PC-3 (cell line): ENCODE results near the gene LMX1A. TPM values are rescaled to one million over a fixed set of nuclear protein-coding genes. Genes with fewer than 3 reads are reported as not detected.

Experiments
- ATAC-seq: fragments of 200-7000 bp; cut with Tn5 transposase; 2 replicates; pipeline ENCODE4 v1.9.1; 2020; ENCODE audit warnings: mild to moderate bottlenecking, moderate library complexity
- BruUV-seq: library from RNA; stranded (reverse); fragments of 400-500 nt; replicated peaks from 2 replicates; lab custom pipeline; 2021; lab: Mats Ljungman, UMichigan
- CTCF ChIA-PET: fragments of 300-600 bp; sonication (Branson Sonifier 250); formaldehyde crosslinking; loops from one replicate; lab custom pipeline; 2022; ENCODE audit warnings: antibody characterized with exemption; lab: Charles Lee
- POLR2A ChIA-PET: fragments of 300-600 bp; sonication (Branson Sonifier 250); formaldehyde crosslinking; loops from one replicate; lab custom pipeline; 2022; ENCODE audit warnings: antibody characterized with exemption; ENCODE audit not compliant: unreplicated experiment; lab: Charles Lee
- DNase-seq: peaks from one replicate; pipeline ENCODE4 v3.0.0-alpha.2; 2015
- H2AFZ ChIP-seq: fragments of 300-600 bp; sonication (generic); 2 replicates; pipeline ENCODE4 v1.6.0; 2016; ENCODE audit warnings: antibody characterized with exemption, low read length
- H3F3A ChIP-seq: fragments of 300-600 bp; sonication (generic); one replicate; pipeline ENCODE4 v1.6.0; 2017; ENCODE audit warnings: antibody characterized with exemption, low read length, control low read depth, mild to moderate bottlenecking; ENCODE audit not compliant: unreplicated experiment
- H3K27ac ChIP-seq: fragments of 300-600 bp; sonication (generic); 2 replicates; pipeline ENCODE4 v1.5.1; 2016; ENCODE audit warnings: mild to moderate bottlenecking, low read length
- H3K27me3 ChIP-seq: fragments of 300-600 bp; sonication (generic); 2 replicates; pipeline ENCODE4 v1.6.1; 2016; ENCODE audit warnings: low read length, mixed read lengths
- H3K36me3 ChIP-seq: fragments of 300-600 bp; sonication (generic); 2 replicates; pipeline ENCODE4 v1.6.1; 2016; ENCODE audit warnings: low read depth, mixed run types, low read length, mixed read lengths
- H3K4me1 ChIP-seq: fragments of 300-600 bp; sonication (generic); 2 replicates; pipeline ENCODE4 v1.5.1; 2016; ENCODE audit warnings: low read length; ENCODE audit not compliant: insufficient read depth
- H3K4me2 ChIP-seq: fragments of 300-600 bp; sonication (generic); 2 replicates; pipeline ENCODE4 v1.6.0; 2016; ENCODE audit warnings: low read length
- H3K4me3 ChIP-seq: fragments of 300-600 bp; sonication (generic); 2 replicates; pipeline ENCODE4 v1.5.1; 2016; ENCODE audit warnings: mild to moderate bottlenecking, low read length, mixed read lengths
- H3K79me2 ChIP-seq: fragments of 300-600 bp; sonication (generic); 2 replicates; pipeline ENCODE4 v1.6.1; 2017; ENCODE audit warnings: low read length, mixed read lengths
- H3K9ac ChIP-seq: fragments of 300-600 bp; sonication (generic); 2 replicates; pipeline ENCODE4 v1.6.0; 2016; ENCODE audit warnings: mild to moderate bottlenecking, low read length
- H3K9me2 ChIP-seq: fragments of 300-600 bp; sonication (generic); replicated peaks from 2 replicates; pipeline ENCODE4 v1.6.1; 2016; ENCODE audit warnings: mixed run types, low read length, mixed read lengths
- H3K9me3 ChIP-seq: fragments of 300-600 bp; sonication (generic); 2 replicates; pipeline ENCODE4 v1.6.1; 2016; ENCODE audit warnings: low read length, mixed read lengths
- H4K20me1 ChIP-seq: fragments of 300-600 bp; sonication (generic); 2 replicates; pipeline ENCODE4 v1.6.1; 2016; ENCODE audit warnings: low read length, mixed read lengths
- EZH2 ChIP-seq: fragments of 300-600 bp; sonication (generic); IDR thresholded peaks from one replicate; pipeline ENCODE4 v1.6.1; 2017; ENCODE audit warnings: antibody characterized with exemption, mild to moderate bottlenecking, low read length; ENCODE audit not compliant: unreplicated experiment
- EZH2phosphoT487 ChIP-seq: fragments of 300-600 bp; sonication (generic); IDR thresholded peaks from 2 replicates; pipeline ENCODE4 v1.6.1; 2018; ENCODE audit warnings: mild to moderate bottlenecking, antibody characterized with exemption, low read length, borderline replicate concordance
- intact Hi-C: fragments of 100-400 bp; cut with micrococcal nuclease; formaldehyde crosslinking; loops from 2 replicates; pipeline ENCODE4 v1.9.0; 2023
- total RNA-seq: library from RNA; depleted of rRNA; stranded (reverse); fragments of >200 nt; gene quantifications from 2 replicates; pipeline ENCODE4 v1.2.3, GENCODE V29; 2014
- TF ChIP-seq, protein P1 (sequence below): fragments of 300-600 bp; sonication (generic); conservative IDR thresholded peaks from 2 replicates; pipeline ENCODE4 v1.5.1; 2017; ENCODE audit warnings: antibody characterized with exemption, low read depth, mild to moderate bottlenecking, low read length

Gene LMX1A
- total RNA-seq, 1 experiment from 2014 or later = not detected

GRCh38 chr1:165339164-165339563 lies 17.4 kb downstream of the LMX1A start:
- no peaks in the 10 kb centered on the region for H3F3A ChIP-seq
- H3K4me1 ChIP-seq = no peaks in the 10 kb centered on the region
- TF ChIP-seq, protein P1, sequence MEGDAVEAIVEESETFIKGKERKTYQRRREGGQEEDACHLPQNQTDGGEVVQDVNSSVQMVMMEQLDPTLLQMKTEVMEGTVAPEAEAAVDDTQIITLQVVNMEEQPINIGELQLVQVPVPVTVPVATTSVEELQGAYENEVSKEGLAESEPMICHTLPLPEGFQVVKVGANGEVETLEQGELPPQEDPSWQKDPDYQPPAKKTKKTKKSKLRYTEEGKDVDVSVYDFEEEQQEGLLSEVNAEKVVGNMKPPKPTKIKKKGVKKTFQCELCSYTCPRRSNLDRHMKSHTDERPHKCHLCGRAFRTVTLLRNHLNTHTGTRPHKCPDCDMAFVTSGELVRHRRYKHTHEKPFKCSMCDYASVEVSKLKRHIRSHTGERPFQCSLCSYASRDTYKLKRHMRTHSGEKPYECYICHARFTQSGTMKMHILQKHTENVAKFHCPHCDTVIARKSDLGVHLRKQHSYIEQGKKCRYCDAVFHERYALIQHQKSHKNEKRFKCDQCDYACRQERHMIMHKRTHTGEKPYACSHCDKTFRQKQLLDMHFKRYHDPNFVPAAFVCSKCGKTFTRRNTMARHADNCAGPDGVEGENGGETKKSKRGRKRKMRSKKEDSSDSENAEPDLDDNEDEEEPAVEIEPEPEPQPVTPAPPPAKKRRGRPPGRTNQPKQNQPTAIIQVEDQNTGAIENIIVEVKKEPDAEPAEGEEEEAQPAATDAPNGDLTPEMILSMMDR = no peak
- TF ChIP-seq EZH2phosphoT487 = no peak
- no peak for TF ChIP-seq EZH2
- BruUV-seq = no TSS peak
- no peak for ATAC-seq
- intact Hi-C loops = no loop called here
- no peaks in the 10 kb centered on the region for H3K9me3 ChIP-seq
- no peaks in the 10 kb centered on the region for H3K36me3 ChIP-seq
- H2AFZ ChIP-seq = no peak overlapping the region
- no peaks in the 10 kb centered on the region for H4K20me1 ChIP-seq
- H3K4me2 ChIP-seq = no peak overlapping the region
- POLR2A ChIA-PET = no interaction called here
- no peak overlapping the region for H3K9ac ChIP-seq
- CTCF ChIA-PET = no interaction called here
- H3K79me2 ChIP-seq = no peaks in the 10 kb centered on the region
- no peaks in the 10 kb centered on the region for H3K9me2 ChIP-seq
- peaks cover 51% of the 10 kb centered on the region for H3K27me3 ChIP-seq
- H3K27ac ChIP-seq = no peak overlapping the region
- DNase-seq = no peak
- no peak overlapping the region for H3K4me3 ChIP-seq

DNA sequence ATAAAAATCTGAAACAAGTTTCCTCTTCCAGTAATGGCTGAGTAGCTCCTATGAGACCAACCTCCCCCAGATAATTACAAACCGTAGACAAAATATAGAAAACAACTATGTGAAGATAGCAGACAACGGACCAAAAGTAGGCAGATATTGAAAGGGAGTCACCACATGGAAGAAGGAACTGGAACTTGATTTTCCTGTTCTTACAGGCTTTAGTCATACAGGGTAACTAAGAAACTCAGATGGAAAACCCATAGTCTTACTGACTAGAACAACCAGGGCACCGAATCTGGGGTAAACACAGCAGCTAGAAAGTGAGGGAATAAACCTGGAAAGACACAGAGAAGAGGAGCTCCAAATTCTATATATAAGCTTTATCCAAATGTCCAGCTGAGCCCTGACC lies 26.0 kb downstream of the LMX1A start:
- intact Hi-C loops = no loop called here
- ChIA-PET POLR2A (no interaction called here), CTCF (no interaction called here)
- ATAC-seq (no peak; the same call in 1 of the 2 replicates), DNase-seq (peak; percentile 66)
- no peaks in the 10 kb centered on the region for H3K79me2 ChIP-seq
- TF ChIP-seq, protein P1 = no peak
- TF ChIP-seq EZH2phosphoT487 = no peak
- no peak for TF ChIP-seq EZH2
- H3K27ac ChIP-seq = no peak overlapping the region
- no peaks in the 10 kb centered on the region for H3K9me3 ChIP-seq
- no peak overlapping the region for H2AFZ ChIP-seq
- no peaks in the 10 kb centered on the region for H3K36me3 ChIP-seq
- H3K9ac ChIP-seq = no peak overlapping the region
- no TSS peak for BruUV-seq
- no peaks in the 10 kb centered on the region for H3K9me2 ChIP-seq
- H3K4me3 ChIP-seq = no peak overlapping the region
- H3K4me1 ChIP-seq = peaks cover 6% of the 10 kb centered on the region
- no peaks in the 10 kb centered on the region for H4K20me1 ChIP-seq
- H3F3A ChIP-seq = no peaks in the 10 kb centered on the region
- no peak overlapping the region for H3K4me2 ChIP-seq
- H3K27me3 ChIP-seq = peaks cover 42% of the 10 kb centered on the region

DNA sequence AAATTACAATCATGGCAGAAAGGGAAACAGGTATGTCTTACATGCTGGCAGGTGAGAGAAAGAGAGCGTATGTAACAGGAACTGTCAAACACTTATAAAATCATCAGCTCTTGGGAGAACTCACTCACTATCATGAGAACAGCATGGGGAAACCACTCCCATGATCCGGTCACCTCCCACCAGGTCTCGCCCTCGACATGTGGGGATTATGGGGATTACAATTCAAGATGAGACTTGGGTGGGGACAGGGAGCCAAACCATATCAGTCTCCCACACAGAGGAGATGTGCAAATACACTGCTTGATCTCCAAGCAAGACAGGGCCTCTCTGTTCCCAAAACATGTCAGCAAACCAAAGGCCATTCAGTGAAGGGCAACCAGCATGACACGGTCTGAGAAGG lies 27.4 kb downstream of the LMX1A start:
- CTCF ChIA-PET = no interaction called here
- Histone ChIP-seq H3F3A (no peaks in the 10 kb centered on the region), H3K9ac (no peak overlapping the region), H3K9me2 (no peaks in the 10 kb centered on the region), H3K4me2 (no peak overlapping the region), H3K79me2 (no peaks in the 10 kb centered on the region), H3K4me3 (no peak overlapping the region), H2AFZ (no peak overlapping the region), H3K36me3 (no peaks in the 10 kb centered on the region), H3K4me1 (peaks cover 6% of the 10 kb centered on the region), H3K9me3 (no peaks in the 10 kb centered on the region), H3K27me3 (peaks cover 40% of the 10 kb centered on the region), H3K27ac (no peak overlapping the region), H4K20me1 (no peaks in the 10 kb centered on the region)
- TF ChIP-seq EZH2phosphoT487 (no peak), EZH2 (no peak)
- TF ChIP-seq, protein P1 = no peak
- no TSS peak for BruUV-seq
- DNase-seq = no peak
- intact Hi-C loops = no loop called here
- POLR2A ChIA-PET = no interaction called here
- ATAC-seq = no peak
